GM11168 (cell line): ENCODE measurements around the gene NAA80.

ENCODE experiments used
- in situ Hi-C: fragments of 300-500 bp; cut with MboI; formaldehyde crosslinking; loops from one replicate; pipeline ENCODE4 v1.12.0; 2022; ENCODE audit warnings: low sequenced_read_pairs; ENCODE audit not compliant: unreplicated experiment

The NAA80 gene

DNA sequence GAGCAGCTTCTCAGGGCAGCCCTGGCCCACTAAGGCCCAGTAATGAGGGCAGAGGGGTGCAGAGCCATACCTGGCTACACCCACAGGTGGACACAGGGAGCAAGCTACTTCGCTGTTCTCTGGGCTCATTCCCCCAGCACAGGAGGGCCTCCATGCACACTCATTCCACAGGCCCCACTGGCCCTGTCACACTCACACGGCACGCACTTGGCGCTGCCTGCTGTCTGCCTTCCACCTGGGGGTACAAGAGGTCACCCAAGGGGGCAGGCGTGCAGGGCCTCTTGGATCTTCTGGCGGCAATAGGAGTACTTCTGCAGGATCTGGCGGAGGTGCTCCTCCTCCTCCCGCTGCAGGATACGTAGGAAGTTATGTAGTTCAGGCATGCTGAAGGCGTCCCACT is 31.1 kb upstream of the NAA80 start:
- in situ Hi-C loops = no loop called here

DNA sequence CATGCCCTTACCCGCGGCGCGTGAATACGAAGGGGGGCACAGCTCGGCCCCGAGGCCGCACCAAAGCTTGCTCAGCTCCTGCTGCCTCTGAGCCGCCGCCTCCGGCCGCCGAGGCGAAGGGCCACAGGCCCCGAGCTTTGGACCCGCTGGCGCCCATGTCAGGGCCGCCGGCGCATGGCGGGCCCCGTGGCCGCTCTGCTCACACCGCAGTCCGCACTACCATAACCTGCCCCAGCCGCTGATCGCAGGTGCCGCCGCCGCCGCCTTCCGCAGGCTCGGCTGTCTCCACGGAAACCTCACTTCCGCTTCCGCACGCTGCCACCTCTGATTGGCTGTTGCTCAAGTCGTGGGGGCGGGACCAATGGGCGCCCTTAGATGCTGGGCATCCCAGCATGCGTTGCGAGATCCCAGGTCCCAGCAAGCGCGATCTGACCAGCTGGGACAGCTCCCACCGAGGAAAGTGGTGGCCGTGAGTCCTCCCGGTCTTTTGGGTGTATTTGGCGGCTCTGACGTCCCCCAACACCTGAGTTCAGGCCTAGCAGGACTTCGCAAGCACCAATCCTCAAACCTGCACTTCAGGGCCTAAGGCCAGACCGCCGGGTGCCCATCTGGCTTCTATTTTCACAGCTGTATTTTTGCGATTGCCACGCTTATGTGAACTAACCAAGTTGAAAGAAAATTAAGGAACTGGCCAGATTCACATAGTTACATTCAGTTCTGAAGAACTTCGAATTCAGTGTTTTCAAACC is 28.9 kb upstream of the NAA80 start, which contains the start of gene TUSC2:
Gene TUSC2 (minus strand): TSS at position 281 of the 749 bp plus-strand sequence. CDS start 124 bp downstream, at position 157.
- in situ Hi-C loops = no loop called here

DNA sequence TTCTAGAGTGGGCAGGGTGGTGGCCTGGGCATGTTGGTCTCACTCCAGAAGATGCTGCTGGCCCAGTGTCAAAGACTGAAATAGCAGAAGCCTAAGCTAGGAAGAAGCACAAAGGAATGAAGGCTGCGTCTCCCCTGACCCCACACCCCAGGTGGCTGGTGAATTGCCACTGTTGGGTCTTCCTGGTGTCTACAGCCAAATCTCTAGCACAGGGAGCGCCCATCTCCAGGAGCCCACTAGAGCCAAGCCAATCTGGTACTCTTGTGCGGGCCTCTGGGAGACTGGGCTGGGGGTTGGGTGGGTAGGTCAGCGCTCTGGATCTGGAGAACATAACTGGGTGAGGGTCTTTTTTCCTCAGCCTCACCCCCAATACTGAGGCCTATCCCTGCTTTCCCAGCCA is 27.9 kb upstream of the NAA80 start:
- in situ Hi-C loops = no loop called here

DNA sequence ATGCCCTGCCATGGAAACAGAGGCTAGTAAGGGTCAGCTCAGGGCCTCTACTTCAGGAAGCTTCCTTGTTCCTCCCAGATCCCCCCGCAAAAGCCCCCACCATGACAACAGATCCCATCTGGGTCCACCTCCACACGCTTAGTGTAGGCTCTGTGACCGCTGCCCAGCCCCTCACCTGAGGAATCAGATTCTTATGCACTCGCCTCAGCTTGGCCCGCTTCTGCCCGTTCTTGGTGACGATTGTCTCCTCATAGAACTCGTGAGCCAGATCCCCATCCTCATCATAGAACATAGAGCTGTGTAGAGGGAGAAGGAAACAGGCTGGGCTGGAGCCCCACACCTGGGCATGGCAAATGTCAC is 27.0 kb upstream of the NAA80 start:
- in situ Hi-C loops = no loop called here

DNA sequence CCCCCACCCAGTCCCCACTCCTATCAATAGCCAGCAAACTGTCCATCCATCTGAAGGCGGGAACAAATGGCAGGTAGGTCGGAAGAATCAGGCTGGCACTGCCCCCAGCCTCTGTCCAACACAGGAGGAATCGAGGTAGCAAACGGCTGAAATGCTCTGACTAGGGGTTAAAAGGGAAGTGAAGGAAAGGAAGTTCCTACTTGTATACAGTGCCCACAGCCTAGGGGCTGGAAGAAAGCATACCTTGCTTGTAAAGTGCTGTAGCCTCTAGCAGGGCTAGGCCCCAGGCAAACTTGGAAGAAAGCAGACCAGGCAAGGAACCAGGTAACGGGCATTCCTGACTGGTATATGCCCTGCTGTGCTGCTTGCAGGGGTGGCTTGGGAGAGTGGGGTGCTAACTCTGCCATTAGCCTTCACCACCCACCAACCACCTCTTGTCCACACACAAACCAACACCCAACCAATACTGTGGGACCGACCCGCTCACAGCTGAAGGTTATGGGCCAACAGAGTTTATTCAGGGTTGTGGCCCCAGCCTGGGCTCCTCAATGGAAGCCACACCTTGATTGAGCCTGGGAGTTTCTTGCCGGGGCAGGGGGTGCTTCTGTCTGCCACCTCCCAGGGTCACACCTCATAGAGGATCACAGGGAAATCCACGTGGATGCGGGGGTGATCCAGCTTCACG is 26.4 kb upstream of the NAA80 start:
- in situ Hi-C loops = no loop called here

DNA sequence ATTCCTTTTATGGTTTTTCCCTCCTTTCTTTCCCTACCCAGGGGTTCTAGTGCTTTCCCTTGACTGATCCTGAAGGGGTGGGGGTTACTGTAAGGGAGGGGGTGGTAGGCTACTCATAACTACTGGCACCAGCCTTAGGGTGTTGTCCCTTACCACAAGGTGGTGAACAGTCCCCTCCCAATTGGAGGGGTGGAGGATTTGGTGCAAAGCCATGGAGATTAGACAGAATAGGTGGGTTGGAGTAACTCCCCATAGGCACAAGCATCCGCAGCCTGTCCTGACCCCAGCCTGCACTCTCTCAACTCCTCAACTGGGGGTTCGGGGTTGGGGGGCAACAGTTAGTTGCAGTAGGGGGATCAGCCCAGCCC is 25.9 kb upstream of the NAA80 start:
- in situ Hi-C loops = no loop called here

DNA sequence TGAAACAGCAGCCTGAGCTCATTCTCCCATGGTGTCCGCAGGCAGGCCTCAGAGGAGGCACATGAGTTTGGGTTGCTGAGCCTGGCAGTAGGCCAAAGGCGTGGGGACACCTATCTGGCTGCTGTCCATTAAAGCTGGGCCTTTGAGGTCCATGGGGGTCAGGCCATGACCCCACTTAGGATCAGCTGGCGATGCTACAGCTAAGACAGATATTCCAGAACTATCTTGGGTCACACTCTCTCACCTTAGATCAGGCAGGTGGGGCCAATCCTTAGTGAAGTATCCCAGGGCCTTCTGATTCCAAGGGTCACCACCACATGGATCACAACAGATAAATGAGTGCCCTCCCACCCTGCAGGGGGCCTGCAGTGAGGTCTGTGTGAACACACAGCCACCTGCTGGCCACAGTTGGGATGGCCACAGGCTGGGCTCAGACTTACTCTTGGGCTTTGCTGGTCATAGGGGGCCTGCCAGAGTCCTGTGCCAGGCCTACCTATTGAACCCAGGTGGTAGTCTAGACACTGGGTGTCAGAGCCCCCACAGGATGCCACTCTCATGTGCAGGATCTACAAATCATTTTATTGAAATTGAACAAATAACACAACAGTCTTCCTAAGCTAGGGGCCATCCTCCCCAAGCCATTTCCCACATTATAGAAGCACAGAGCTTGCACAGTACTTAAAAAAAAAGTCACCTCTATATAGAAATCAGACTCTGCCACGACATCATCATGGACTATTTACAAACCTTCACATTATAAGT is 25.3 kb upstream of the NAA80 start:
- in situ Hi-C loops = no loop called here

DNA sequence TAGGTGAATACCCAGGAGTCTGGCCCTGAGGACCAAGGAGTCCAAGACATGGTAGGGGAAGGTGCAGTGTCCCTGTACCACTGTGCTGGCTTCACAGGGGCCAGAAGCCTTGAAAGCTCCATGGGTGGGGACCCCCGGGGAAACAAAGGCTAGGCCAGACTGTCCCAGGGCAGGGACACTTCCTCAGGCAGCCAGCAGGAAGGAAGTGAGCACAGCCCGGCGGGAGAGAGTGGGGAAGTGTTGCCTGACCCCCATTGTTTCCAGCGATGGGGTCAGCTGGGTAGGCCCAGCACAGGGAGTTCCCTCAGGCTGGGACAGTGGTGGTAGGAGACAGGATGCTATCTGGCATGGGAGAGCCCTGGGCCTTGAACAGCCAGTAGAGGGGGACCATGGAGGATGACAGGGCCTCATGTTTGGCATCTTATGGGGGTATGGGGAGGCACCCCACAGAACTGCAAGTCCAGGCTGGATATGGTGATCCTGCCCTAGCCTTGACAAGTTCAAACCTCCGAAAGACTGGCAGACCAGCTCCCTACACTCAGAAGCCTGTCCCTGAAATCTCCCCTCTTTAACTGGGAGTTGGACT is 24.5 kb upstream of the NAA80 start:
- in situ Hi-C loops = no loop called here

DNA sequence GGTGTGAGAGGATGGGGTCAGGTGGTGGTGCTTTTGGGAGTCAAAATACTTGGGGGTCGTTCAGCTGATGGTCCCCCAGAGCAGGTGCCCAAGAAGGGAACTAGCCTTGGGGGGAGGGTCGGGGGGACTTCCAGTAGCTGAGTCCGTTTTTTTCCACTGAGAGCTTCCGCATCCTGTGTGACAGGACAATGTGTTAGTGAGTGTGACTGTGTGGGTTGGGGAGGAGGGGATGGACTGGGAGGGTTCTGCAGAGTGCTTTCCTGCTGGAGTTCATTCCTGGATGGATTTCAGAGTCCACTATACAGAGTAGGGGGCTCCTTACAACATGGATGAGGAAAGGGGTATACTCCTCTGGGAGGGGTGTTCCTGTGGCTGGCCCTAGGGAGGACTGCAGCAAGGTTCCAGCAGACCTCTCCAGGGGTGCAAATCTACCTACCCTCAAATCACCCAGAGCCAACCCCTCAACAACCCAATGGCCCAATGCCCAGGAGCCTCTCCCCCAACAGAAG is 23.9 kb upstream of the NAA80 start:
- in situ Hi-C loops = no loop called here

DNA sequence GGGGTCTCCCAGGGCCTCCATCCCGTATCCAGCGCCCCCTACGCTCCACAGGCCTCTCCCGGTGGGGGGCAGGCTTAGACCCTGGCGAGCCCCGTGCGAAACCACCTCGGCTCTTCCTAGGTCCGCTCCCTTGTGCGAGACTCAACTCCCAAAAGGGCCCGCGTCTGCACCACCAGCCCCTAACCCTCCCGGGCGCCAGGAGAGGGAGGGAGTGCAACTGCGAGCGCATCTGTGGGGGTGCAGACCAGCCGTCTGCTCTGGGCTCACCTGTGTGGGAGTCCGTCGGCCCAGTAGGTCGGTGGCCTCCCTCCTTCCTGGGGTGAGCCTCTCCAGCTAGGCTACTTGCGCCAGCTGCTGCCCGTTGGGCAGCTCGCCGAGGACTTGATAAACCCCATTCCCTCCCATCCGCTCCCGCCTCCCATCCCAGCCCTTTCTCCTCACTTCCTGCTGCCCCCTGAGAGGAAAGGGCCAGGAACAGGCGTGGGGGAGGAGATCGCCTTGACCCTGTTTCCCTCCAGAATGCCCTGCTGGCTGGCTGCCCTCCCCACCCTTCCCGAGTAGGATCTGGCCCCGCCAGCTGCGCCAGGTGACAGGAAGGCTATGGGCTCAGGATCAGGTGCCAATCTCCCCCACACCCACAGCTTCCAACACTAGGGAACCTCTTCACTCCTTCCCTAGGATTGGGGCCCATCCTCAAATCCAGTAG is 23.3 kb upstream of the NAA80 start, which contains the start of gene HYAL2:
Gene HYAL2 (minus strand): TSS at position 360 of the 706 bp plus-strand sequence. CDS start 2,256 bp downstream, outside the sequence.
- in situ Hi-C loops = no loop called here

DNA sequence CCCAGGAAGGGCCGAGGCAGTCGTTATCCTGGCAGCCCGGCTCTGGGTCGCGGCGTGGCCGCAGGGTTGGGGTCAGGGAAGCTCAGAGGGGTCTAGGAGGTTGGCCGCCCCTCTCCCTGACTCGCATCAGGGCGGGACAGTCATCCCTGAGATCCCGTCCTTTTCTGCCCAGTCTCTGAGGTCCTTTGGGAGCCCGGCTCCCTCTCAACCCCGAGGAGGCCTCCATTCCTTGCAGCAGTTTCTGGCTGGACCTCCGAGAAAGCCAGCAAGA is 22.8 kb upstream of the NAA80 start:
- in situ Hi-C loops = no loop called here

DNA sequence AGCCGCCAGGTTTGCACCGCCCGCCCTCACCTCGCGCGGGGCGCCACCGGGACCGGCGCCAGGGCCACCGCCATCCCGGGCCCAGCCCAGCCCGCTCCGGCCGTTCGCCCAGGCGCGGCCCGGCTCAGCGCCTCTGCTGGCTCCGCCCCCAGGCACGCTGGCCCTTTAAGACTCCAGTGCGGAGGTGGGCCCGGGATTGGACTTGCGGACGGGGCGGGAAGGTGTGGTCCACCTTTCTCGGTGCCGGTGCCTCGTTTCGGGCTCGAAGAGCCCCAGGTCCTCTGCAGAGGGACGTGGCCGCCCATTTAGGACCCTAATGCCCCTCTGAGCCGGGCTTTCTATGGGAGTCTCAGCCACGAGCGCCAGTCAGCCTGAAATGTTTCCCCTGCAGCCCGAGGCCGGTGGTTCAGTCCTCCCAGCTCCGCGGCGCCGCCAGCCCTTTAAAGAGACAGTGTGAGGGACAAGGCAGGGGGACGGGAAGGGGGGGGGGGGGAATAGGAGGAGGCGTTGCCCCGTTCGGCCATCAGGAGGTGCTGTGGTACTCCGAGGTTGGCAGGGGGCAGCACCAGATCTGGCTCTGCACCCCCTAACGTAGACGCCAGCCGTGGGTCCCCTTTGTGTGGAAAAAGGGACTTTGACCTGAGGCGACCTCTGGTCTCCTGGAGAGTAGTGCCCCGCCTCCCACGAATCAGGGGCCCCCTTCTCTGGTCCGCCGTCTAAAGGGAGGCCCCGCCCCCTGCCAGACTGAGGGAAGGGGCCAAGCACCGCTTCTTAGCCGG is 22.3 kb upstream of the NAA80 start:
- in situ Hi-C loops = no loop called here

DNA sequence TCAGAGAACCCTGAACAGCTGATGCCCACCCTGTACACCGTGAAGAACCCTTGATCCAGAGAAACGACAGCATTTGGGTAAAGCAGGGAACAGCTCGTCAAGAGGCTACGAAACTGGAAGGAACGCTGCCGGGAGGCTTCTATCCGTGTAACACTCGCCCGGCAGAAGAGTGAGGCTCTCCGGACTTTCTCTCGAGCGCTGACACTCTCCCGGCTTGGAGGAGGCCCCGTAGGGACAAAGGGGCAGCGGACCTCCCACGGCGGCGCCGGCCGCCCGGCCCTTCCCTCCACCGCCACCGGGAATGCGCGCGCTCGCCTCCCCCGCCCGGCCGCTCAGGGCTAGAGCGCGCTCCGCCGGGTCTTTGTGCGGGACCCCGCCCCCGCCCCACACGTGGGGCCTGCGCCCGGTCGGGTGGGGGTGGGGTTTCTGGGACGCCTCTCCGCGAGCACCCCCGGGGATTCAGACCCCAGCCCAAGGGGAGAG is 21.7 kb upstream of the NAA80 start:
- in situ Hi-C loops = no loop called here

DNA sequence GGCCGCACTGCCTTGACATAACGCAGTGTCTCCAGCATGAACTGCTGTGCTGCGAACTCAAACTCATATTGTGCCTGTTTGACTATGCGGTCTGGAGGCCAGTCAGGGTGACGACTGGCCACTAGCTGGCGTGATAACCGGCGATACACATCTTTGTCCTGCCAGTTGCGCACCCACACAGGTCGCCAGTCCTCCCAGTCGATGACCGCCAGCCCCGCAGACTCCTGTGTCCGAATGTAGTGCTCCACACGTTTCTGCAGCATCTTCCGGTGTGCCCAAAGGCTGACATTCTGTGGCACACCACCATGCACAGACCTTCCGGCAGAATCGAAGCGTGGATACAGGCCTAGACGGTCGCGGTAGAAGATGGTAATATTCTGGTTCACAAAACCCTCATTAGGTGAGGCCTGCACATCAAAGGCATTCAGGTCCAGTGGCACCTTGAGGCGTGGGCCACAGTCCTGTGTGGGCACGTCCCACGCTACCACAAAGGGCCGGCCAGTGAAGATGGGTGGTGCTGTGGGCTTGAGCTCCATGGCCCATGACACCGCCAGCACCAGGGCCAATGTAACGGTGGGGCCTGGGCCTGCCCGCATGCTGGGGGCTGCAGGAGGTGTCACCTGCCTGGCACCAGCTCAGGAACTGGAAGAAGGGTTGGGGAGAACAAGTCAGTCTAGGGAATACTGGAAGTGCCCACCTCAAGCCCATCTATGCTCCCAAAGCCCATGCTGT is 20.9 kb upstream of the NAA80 start:
- in situ Hi-C loops = no loop called here

DNA sequence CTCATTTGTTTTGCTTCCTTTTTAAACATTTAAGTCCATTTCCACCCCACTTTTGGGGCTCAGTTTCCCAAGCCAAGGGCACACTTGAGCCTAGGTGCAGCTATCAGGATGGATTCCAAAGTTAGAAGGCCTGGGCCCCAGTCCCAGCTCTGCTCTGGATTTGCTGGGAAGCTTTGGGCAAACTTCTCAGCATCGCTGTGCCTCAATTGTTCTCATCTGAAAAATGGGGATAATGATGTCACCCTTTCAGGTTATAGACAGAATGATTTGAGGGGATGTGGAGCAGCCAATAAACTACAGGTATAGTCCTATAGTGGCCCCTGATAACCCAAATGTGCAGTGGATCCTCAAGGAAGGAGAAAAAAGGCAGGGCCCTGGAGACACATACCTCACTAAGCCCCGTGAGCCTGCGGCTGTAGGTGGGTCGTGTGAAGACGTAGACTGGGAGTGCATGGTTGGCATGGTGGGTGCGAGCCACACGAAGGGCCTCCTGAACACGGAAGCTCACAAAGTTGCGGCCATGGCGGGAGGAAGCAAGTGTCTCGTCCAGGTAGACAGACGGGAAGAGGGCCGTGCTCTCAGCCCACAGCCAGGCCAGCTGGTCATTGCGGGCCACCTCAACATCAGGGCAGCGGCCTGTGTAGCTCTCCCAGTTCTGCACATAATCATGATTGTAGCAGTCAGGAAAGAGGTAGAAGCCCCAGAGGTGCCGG is 20.1 kb upstream of the NAA80 start:
- in situ Hi-C loops = no loop called here

DNA sequence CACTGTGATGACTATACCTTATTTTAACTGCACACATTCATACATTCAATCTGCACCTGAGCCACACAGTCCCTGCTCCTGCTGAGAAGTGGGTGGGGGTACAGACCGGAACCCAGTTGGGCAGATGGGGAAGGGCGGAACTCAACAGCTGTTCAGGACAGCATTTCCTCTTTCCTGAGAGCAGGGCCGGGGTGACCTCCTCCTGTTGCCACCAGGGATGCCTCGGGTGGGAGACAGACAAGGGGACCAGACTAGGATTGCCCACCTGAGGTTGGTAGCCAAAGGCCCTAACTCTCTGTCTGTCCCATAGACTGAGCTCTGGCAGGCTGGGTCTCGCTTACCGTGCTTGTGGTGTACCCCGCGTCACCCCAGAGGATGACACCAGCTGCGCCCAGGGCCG is 19.4 kb upstream of the NAA80 start:
- in situ Hi-C loops = no loop called here

DNA sequence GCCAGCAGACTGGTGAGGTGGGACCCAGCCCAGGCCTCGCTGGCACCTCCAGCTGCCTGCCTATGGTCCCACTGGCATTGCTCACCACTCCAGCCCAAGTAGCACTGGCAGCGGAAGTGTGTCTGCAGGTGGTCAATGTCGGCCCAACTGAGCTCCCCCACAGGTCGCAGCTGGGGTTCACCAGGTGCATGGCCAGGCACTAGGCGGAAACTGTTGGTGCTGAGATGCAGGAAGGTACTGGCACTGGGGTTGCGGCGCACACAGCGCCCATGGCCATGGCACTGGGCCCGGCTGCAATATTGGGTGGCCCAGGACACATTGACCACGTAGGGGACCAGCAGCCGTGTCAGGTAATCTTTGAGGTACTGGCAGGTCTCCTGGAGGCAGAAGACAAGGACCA is 19.0 kb upstream of the NAA80 start:
- in situ Hi-C loops = no loop called here

DNA sequence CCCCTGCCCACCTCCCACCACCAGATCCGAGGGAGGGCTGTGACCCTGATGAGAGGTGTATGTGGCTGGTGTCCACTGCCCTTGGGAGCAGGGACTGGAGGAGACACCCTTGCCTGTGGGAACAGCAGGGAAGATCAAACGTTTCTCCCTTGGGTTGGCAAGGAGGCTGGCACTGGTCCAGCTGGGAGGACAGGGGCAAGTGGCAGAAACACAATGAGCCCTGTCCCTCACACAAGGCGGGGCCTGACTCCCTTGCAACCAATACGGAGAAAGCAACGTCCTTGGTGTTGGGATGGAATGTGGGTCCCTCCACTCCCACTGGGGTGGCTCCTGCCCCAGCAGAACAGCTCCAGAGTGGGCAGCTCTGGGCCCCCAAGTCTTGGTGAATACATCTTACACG is 18.1 kb upstream of the NAA80 start:
- in situ Hi-C loops = no loop called here
